Duodenal mucosa (tissue), 2 donors: ENCODE data around the gene GIMAP2.
"Not testable (repeated sequence)": the region's sequence is repeated elsewhere in the genome, so short reads cannot be mapped to it uniquely, and the experiment has no call there.

Source experiments
- H3K27ac ChIP-seq: one replicate; pipeline ENCODE4 v1.7.0; 2013; ENCODE audit warnings: low read depth, low read length
- H3K27me3 ChIP-seq, 2 donors: one replicate each; pipeline ENCODE4 v1.7.0; 2013; ENCODE audit warnings: low read length in 2 of 2, control low read depth in 1 of 2; ENCODE audit not compliant: insufficient read depth in 2 of 2, control insufficient read depth in 1 of 2
- H3K36me3 ChIP-seq, 2 donors: one replicate each; pipeline ENCODE4 v1.7.0; 2013; ENCODE audit warnings: low read length in 2 of 2, control low read depth in 1 of 2; ENCODE audit not compliant: insufficient read depth in 2 of 2, control insufficient read depth in 1 of 2
- H3K4me1 ChIP-seq, 2 donors: one replicate each; pipeline ENCODE4 v1.7.0; 2013; ENCODE audit warnings: low read length in 2 of 2, control low read depth in 1 of 2; ENCODE audit not compliant: insufficient read depth in 2 of 2, control insufficient read depth in 1 of 2
- H3K4me3 ChIP-seq, 2 donors: one replicate each; pipeline ENCODE4 v1.7.0; 2013; ENCODE audit warnings: low read length in 2 of 2, low read depth in 1 of 2
- H3K9ac ChIP-seq, 2 donors: one replicate each; pipeline ENCODE4 v1.7.0; 2013; ENCODE audit warnings: low read length in 2 of 2, low read depth in 1 of 2
- H3K9me3 ChIP-seq, 2 donors: one replicate each; pipeline ENCODE4 v1.7.0; 2013; ENCODE audit warnings: low read length in 2 of 2, control low read depth in 1 of 2; ENCODE audit not compliant: control insufficient read depth in 1 of 2

Gene GIMAP2

DNA sequence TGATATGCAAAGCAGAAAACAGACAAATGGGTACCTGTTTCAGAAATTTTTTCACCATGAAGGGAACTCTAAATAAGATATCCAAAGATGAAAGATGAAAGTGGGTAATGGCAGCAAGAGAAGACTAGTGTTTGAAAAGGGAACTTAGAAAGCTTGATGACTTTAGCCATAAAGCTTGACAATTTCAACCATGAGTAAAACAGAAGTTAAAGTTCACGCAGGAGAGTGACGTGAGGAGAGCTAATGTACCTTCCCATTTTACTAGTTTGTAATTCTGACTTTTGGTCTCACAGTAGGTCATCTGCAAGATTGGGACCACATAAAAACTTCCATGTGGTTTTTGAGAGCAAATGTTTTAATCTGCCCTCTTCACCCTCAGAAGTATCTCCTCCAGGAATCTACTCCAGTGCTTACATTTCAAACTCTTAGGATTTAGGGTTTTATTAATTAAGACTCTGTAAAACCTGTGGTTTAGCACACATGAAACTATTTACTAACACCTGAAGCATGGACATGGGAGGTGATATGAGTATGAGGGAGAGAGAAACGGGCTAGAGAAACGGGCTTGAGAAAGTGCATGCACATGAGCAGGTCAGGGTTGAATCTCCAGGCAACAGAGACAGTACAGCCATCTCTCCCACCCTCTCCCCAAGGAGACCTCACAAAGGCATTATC is 24.4 kb upstream of the GIMAP2 start:
- Histone ChIP-seq H3K9me3 (peaks cover 0 to 8% of the 10 kb centered on the region in 2 donors), H3K27ac (no peak overlapping the region), H3K36me3 (no peaks in the 10 kb centered on the region)

DNA sequence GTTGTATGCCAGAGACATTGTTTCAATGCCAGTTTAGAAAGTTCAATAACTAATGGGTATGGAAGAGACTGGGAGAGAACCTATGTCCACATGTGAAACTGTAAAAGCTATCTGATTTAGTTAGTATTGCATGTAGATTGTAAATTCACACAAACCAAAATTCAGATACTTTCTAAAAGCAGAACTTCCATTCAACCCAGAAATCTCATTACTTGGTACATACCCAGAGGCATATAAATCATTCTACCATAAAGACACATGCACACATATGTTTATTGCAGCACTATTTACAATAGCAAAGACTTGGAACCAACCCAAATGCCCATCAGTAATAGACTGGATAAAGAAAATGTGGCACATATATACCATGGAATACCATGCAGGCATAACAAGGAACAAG is 22.7 kb upstream of the GIMAP2 start:
- not testable (repeated sequence) for H3K27me3 ChIP-seq, H3K36me3 ChIP-seq, H3K4me3 ChIP-seq, H3K9ac ChIP-seq, H3K9me3 ChIP-seq, H3K27ac ChIP-seq
- H3K4me1 ChIP-seq: peaks cover 5 to 14% of the 10 kb centered on the region in 2 donors

More for the DNA sequence above, 24.4 kb upstream of the GIMAP2 start:
- Histone ChIP-seq H3K4me3 (no peak overlapping the region), H3K9ac (no peak overlapping the region), H3K4me1 (peaks cover under 1 to 7% of the 10 kb centered on the region in 2 donors), H3K27me3 (no peaks in the 10 kb centered on the region)

DNA sequence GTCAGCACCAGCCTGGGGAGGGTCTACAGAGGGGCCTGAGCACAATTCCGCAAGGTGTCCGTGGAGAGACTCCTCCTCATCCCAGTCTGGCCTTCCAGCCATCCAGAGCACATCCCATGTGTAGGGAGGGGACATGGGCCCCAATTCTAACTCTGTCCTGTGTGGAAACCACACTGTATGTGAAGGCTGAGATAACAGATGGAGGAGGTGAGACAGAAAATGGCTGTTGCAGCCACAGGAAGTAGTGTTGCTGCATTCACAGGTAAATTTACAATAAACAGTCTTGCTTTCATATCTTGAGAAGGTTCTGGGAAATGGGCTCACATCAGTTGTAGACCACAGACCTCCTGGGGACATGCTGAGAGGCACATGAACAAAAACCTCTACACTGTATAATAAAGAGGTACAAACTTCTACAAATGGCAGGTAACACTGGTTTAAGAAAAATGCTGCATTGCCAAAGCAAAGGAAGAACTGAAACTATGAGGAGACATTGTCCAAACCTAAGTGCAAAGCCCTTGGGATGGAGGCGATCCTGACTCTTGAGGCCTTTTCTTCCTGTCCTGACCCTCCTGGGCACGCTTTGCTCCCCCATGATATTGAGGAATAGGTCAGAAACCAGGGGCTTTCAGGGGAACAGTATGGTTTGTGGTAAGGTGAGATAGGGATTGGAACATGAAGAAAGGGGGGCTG is 21.6 kb upstream of the GIMAP2 start:
- no peak overlapping the region for H3K9ac ChIP-seq
- H3K4me1 ChIP-seq: peaks cover 5 to 14% of the 10 kb centered on the region in 2 donors
- no peaks in the 10 kb centered on the region for H3K9me3 ChIP-seq
- H3K27me3 ChIP-seq: no peaks in the 10 kb centered on the region
- no peak overlapping the region for H3K27ac ChIP-seq
- H3K4me3 ChIP-seq: no peak overlapping the region
- H3K36me3 ChIP-seq: no peaks in the 10 kb centered on the region

DNA sequence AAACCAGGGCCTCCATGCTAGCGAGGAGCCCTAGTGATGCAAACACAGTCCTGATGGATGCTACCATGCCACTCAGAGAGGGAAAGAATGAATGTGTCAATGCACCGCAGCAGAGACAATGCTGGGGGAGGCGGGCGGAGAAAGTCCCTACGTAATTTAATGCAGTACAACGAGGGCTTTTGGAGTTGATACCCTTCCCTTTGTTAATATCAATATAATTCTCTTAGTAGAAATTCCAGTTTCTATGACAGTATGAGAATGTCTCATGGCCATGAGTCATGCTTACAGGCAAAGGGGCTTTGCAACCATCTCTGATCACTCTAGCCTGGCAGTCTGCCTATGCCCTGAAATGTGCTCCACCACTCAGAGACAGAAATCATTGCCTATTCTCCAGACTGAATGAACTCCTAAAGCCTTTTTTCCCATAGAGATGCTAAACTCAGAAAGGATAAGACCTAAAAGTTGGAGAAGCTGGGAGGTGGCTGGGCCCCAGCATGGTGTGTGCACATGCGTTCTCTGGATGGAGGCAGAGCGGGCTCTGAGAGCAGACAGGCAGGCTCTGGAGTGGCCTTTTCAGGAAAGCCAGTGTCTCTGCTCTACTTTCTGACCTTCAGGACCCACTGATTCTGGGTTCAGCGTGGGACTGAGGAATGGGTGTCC is 20.3 kb upstream of the GIMAP2 start:
- Histone ChIP-seq H3K9ac (no peak overlapping the region), H3K27ac (no peak overlapping the region), H3K9me3 (no peaks in the 10 kb centered on the region), H3K4me3 (no peak overlapping the region), H3K4me1 (peaks cover 5 to 14% of the 10 kb centered on the region in 2 donors), H3K36me3 (no peaks in the 10 kb centered on the region), H3K27me3 (no peaks in the 10 kb centered on the region)

DNA sequence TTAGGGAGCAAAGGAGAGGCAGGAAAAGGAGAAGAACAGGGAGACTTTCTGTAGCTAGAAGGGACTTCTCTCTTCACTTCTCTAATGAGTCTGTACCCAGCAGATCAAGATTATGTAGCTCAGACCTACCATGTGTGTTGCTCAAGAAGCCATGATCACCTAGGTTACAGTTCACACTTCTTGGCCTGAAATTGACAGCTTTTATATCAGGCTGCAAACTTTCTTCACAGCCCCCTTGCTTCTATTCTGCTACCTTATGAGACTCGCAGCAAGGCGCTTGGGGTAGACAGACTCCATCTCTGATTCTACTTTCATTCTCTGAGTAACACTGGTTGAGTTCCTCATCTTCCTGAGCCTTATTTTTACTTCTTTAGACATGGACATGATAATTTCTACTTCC is 19.6 kb upstream of the GIMAP2 start:
- Histone ChIP-seq H3K27me3 (no peaks in the 10 kb centered on the region), H3K4me3 (no peak overlapping the region), H3K9me3 (no peaks in the 10 kb centered on the region), H3K36me3 (no peaks in the 10 kb centered on the region), H3K9ac (no peak overlapping the region), H3K27ac (no peak overlapping the region), H3K4me1 (peaks cover 5 to 14% of the 10 kb centered on the region in 2 donors)

- Histone ChIP-seq H3K36me3 (no peaks in the 10 kb centered on the region), H3K9me3 (no peaks in the 10 kb centered on the region), H3K4me1 (peaks cover 5 to 14% of the 10 kb centered on the region in 2 donors), H3K27me3 (no peaks in the 10 kb centered on the region), H3K4me3 (no peak overlapping the region), H3K9ac (no peak overlapping the region), H3K27ac (no peak overlapping the region)
Measured at GRCh38 chr7:150666412-150666811, 19.1 kb upstream of the GIMAP2 start.

- Histone ChIP-seq H3K4me3 (no peak overlapping the region), H3K36me3 (no peaks in the 10 kb centered on the region), H3K27ac (no peak overlapping the region), H3K9ac (no peak overlapping the region), H3K27me3 (no peaks in the 10 kb centered on the region), H3K9me3 (no peaks in the 10 kb centered on the region), H3K4me1 (peaks cover 5 to 14% of the 10 kb centered on the region in 2 donors)
Measured at GRCh38 chr7:150668472-150668911, 17.0 kb upstream of the GIMAP2 start.

DNA sequence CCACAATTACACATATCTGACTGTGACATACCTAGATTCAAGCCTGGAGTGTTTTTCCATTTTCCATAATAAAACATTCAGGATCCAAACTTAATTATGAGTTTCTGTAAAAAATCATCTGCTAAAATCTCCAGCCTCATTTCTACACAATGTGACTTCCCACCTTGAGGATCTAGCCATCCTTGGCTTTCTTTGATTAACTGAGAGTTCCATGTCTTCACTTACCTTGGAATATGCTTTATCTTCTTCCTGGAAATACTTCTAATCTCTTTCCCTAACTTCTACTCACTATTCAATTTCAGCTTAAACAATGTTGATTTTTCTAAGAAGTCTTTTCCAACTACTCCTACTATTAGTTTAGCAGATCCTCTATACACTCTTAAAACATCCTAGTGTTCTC is 16.5 kb upstream of the GIMAP2 start:
- Histone ChIP-seq H3K27ac (no peak overlapping the region), H3K9me3 (no peaks in the 10 kb centered on the region), H3K4me3 (no peak overlapping the region), H3K9ac (no peak overlapping the region), H3K27me3 (no peaks in the 10 kb centered on the region), H3K36me3 (no peaks in the 10 kb centered on the region), H3K4me1 (peaks cover 5 to 14% of the 10 kb centered on the region in 2 donors)

GRCh38 chr7:150671798-150672585 is 13.5 kb upstream of the GIMAP2 start:
- not testable (repeated sequence) for H3K27me3 ChIP-seq, H3K36me3 ChIP-seq, H3K27ac ChIP-seq, H3K9me3 ChIP-seq, H3K4me1 ChIP-seq, H3K9ac ChIP-seq, H3K4me3 ChIP-seq

GRCh38 chr7:150675714-150676113 is 9.8 kb upstream of the GIMAP2 start:
- no peaks in the 10 kb centered on the region for H3K9me3 ChIP-seq
- H3K27me3 ChIP-seq: no peaks in the 10 kb centered on the region
- H3K27ac ChIP-seq: no peak overlapping the region
- no peak overlapping the region for H3K4me3 ChIP-seq
- H3K36me3 ChIP-seq: no peaks in the 10 kb centered on the region
- H3K9ac ChIP-seq: no peak overlapping the region
- H3K4me1 ChIP-seq: no peaks in the 10 kb centered on the region
